ENCODE measurements around the gene FLAD1.

FLAD1 gene

GRCh38 chr1:155018617-155019348 lies 35.6 kb downstream of the FLAD1 start:
- no peak overlapping the region for H3K4me3 ChIP-seq (ENCODE audit: control insufficient read depth, low read depth, low read length)
- TF ChIP-seq, protein P1, sequence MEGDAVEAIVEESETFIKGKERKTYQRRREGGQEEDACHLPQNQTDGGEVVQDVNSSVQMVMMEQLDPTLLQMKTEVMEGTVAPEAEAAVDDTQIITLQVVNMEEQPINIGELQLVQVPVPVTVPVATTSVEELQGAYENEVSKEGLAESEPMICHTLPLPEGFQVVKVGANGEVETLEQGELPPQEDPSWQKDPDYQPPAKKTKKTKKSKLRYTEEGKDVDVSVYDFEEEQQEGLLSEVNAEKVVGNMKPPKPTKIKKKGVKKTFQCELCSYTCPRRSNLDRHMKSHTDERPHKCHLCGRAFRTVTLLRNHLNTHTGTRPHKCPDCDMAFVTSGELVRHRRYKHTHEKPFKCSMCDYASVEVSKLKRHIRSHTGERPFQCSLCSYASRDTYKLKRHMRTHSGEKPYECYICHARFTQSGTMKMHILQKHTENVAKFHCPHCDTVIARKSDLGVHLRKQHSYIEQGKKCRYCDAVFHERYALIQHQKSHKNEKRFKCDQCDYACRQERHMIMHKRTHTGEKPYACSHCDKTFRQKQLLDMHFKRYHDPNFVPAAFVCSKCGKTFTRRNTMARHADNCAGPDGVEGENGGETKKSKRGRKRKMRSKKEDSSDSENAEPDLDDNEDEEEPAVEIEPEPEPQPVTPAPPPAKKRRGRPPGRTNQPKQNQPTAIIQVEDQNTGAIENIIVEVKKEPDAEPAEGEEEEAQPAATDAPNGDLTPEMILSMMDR (conservative IDR thresholded peaks at IDR 0.05; ENCODE audit: control insufficient read depth, insufficient read depth, low read depth, low read length), result no peak
- DNase-seq (ENCODE audit: low read depth), result peak; percentile 35

- no peak overlapping the region for H3K4me3 ChIP-seq (ENCODE audit: control insufficient read depth, low read depth, low read length)
- TF ChIP-seq, protein P1 (conservative IDR thresholded peaks at IDR 0.05; ENCODE audit: control insufficient read depth, insufficient read depth, low read depth, low read length), result no peak
Observed at GRCh38 chr1:155019377-155020245, 36.5 kb downstream of the FLAD1 start.

DNA sequence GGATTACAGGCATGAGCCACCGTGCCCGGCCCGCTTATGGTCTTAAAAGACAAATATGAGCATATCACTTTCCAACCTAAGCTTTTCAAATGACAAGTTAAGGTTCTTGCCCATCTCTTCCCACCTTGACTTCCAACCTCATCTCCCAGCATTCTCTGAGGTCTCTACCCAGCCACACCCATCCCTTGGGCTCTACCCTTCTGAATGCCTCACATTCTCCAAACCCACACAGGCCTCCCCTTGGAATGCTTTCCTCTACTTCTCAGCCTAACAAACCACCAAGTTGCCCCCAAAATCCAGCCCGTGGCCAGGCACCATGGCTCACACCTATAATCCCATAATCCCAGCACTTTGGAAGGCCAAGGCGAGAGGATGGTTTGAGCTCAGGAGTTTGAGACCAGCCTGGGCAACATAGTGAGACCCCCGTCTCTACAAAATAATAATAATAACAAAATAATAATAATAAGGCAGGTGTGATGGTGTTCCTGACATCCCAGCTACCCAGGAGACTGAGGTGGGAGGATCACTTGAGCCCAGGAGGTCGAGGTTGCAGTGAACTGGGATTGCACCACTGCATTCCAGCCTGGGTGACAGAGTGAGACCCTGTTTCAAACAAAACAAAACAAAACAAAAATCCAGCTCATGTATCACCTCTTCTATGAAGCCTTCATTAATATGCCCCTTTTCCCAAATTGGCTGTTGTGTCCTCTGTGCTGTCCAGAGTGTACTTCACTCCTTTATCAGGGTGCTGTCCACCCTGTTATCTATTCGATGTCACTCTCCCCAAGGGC lies 39.2 kb downstream of the FLAD1 start:
- no peak for DNase-seq (ENCODE audit: low read depth)
- TF ChIP-seq, protein P1 (conservative IDR thresholded peaks at IDR 0.05; ENCODE audit: control insufficient read depth, insufficient read depth, low read depth, low read length), result no peak
- no peak overlapping the region for H3K4me3 ChIP-seq (ENCODE audit: control insufficient read depth, low read depth, low read length)

More at GRCh38 chr1:155019377-155020245, 36.5 kb downstream of the FLAD1 start:
- DNase-seq (ENCODE audit: low read depth), result no peak

DNA sequence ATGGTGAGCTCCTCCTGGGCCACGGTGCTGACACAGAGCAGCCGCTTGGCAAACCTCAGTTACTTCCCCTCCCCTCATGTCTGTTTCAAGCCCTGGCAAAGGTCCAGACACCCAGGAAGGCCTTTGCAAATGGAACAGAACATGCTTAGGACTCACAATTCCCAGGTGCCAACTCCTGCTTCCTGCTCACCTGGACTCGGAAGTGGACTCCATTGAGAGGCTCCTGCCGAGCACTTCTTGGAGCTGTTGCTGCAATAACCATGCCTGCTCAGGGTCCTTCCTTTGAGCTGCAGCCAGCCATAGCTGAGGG lies 39.7 kb downstream of the FLAD1 start:
- TF ChIP-seq, protein P1 (conservative IDR thresholded peaks at IDR 0.05; ENCODE audit: control insufficient read depth, insufficient read depth, low read depth, low read length), result no peak
- no peak for DNase-seq (ENCODE audit: low read depth)
- H3K4me3 ChIP-seq (ENCODE audit: control insufficient read depth, low read depth, low read length), result no peak overlapping the region

- no peak overlapping the region for H3K4me3 ChIP-seq (ENCODE audit: control insufficient read depth, low read depth, low read length)
- no peak for DNase-seq (ENCODE audit: low read depth)
- TF ChIP-seq, protein P1 (conservative IDR thresholded peaks at IDR 0.05; ENCODE audit: control insufficient read depth, insufficient read depth, low read depth, low read length), result no peak
Observed at GRCh38 chr1:155023627-155024026, 40.5 kb downstream of the FLAD1 start.

- TF ChIP-seq, protein P1 (conservative IDR thresholded peaks at IDR 0.05; ENCODE audit: control insufficient read depth, insufficient read depth, low read depth, low read length), result no peak
- DNase-seq (ENCODE audit: low read depth), result no peak
Observed at GRCh38 chr1:155024315-155024714, 41.2 kb downstream of the FLAD1 start.

More at GRCh38 chr1:155024315-155024714, 41.2 kb downstream of the FLAD1 start:
- no peak overlapping the region for H3K4me3 ChIP-seq (ENCODE audit: control insufficient read depth, low read depth, low read length)
